GM13976 (cell line): Measurements from ENCODE around the gene PREX1.

Experiments
- DNase-seq: peaks from one replicate; pipeline ENCODE4 v3.0.0; 2012; ENCODE audit warnings: low spot score
- CTCF ChIP-seq: IDR thresholded peaks from 2 replicates; pipeline ENCODE4 v1.5.1; 2012; ENCODE audit warnings: borderline replicate concordance, mild to moderate bottlenecking; ENCODE audit not compliant: insufficient read depth; ENCODE audit errors: extremely low read depth, missing control alignments, control extremely low read depth
- in situ Hi-C: fragments of 300-500 bp; cut with MboI; formaldehyde crosslinking; loops from one replicate; pipeline ENCODE4 v1.12.0; 2022; ENCODE audit warnings: low sequenced_read_pairs, mixed read lengths, inconsistent platforms; ENCODE audit not compliant: unreplicated experiment

Gene PREX1

GRCh38 chr20:48789185-48789668 lies 38.6 kb downstream of the PREX1 start:
- in situ Hi-C loops = no loop called here
- no peak for TF ChIP-seq CTCF
- peak; percentile 58 for DNase-seq

- in situ Hi-C loops = no loop called here
- peak; percentile 72 for DNase-seq
- TF ChIP-seq CTCF = no peak
Measured at GRCh38 chr20:48788486-48789072, 39.2 kb downstream of the PREX1 start.

- in situ Hi-C loops = no loop called here
- TF ChIP-seq CTCF = no peak
- no peak for DNase-seq
Measured at GRCh38 chr20:48787861-48788375, 39.9 kb downstream of the PREX1 start.

GRCh38 chr20:48786951-48787705 lies 40.7 kb downstream of the PREX1 start:
- TF ChIP-seq CTCF = no peak
- no peak for DNase-seq
- in situ Hi-C loops = no loop called here

- DNase-seq = no peak
- in situ Hi-C loops = no loop called here
- no peak for TF ChIP-seq CTCF
Measured at GRCh38 chr20:48785801-48786200, 42.0 kb downstream of the PREX1 start.

GRCh38 chr20:48785256-48785655 lies 42.5 kb downstream of the PREX1 start:
- DNase-seq = no peak
- no peak for TF ChIP-seq CTCF
- in situ Hi-C loops = no loop called here
